ENCODE measurements around the gene PPM1H. TPM values are rescaled to one million over a fixed set of nuclear protein-coding genes. Genes with fewer than 3 reads are reported as not detected.

Gene PPM1H
- total and polyA plus RNA-seq, 2 of the 8 experiments (the other 6 are each of a cell fraction or from before 2014, with no cell fraction given): 16.4 to 36.1 TPM

GRCh38 chr12:62976110-62976662 is 41.2 kb upstream of the PPM1H start (continued):
- TF ChIP-seq TAF7 (optimal IDR thresholded peaks at IDR 0.05; ENCODE audit: borderline replicate concordance, low read depth, low read length) (no peak), RNF2 (IDR thresholded peaks at IDR 0.05; ENCODE audit: borderline replicate concordance, low read depth, low read length, missing control alignments, poor library complexity, severe bottlenecking) (no peak), TCF12 (IDR thresholded peaks at IDR 0.05; ENCODE audit: low read depth, low read length) (no peak), HDAC2 (IDR thresholded peaks at IDR 0.05; ENCODE audit: borderline replicate concordance in 1 of 2, low read depth in 2 of 2, low read length in 2 of 2) (no peak), GTF2F1 (IDR thresholded peaks at IDR 0.05; ENCODE audit: borderline replicate concordance, low read depth, low read length) (no peak)
